ENCODE measurements around the gene RYR3. TPM values are rescaled to one million over a fixed set of nuclear protein-coding genes. Genes with fewer than 3 reads are reported as not detected.

The RYR3 gene
- total RNA-seq, 1 experiment from 2014 or later = not detected

- Histone ChIP-seq H3K9me3 (ENCODE audit: low read depth, low read length, poor library complexity, severe bottlenecking) (no peaks in the 10 kb centered on the region), H3K27ac (ENCODE audit: low read depth, low read length, poor library complexity, severe bottlenecking) (no peak overlapping the region), H3K4me1 (ENCODE audit: insufficient read depth, low read length, poor library complexity, severe bottlenecking) (no peaks in the 10 kb centered on the region), H3K27me3 (replicated peaks; ENCODE audit: insufficient read depth, low read depth, low read length, poor library complexity) (peaks cover 22% of the 10 kb centered on the region), H3K36me3 (ENCODE audit: insufficient read depth, low read length, poor library complexity, severe bottlenecking) (no peaks in the 10 kb centered on the region), H3K4me3 (ENCODE audit: low read depth, low read length, poor library complexity, severe bottlenecking) (no peak overlapping the region)
- POLR2A ChIA-PET (ENCODE audit: low non-redundant PET) = no interaction called here
- BruUV-seq (replicated peaks) = no TSS peak
- intact Hi-C loops (cut with micrococcal nuclease; ENCODE audit: unreplicated experiment) = no loop called here
- no peak for DNase-seq (ENCODE audit: low spot score)
- CTCF ChIA-PET = no interaction called here
- TF ChIP-seq CTCF (conservative IDR thresholded peaks at IDR 0.05; ENCODE audit: low read depth, low read length) = no peak
- no peak for TF ChIP-seq EZH2 (IDR thresholded peaks at IDR 0.05; ENCODE audit: borderline replicate concordance, low read depth, low read length, poor library complexity, severe bottlenecking)
These were observed 197.9 kb downstream of the RYR3 start for GRCh38 chr15:33508703-33509102.

- intact Hi-C loops (cut with micrococcal nuclease; ENCODE audit: unreplicated experiment) = loop anchor here (5.0 kb wide), 1 partner anchor 48 kb away; no protein-coding TSS in a partner anchor
- CTCF ChIA-PET = no interaction called here
- POLR2A ChIA-PET (ENCODE audit: low non-redundant PET) = no interaction called here
- H3K4me3 ChIP-seq (ENCODE audit: low read depth, low read length, poor library complexity, severe bottlenecking) = no peak overlapping the region
- no peak overlapping the region for H3K27ac ChIP-seq (ENCODE audit: low read depth, low read length, poor library complexity, severe bottlenecking)
- no peaks in the 10 kb centered on the region for H3K9me3 ChIP-seq (ENCODE audit: low read depth, low read length, poor library complexity, severe bottlenecking)
- BruUV-seq (replicated peaks) = no TSS peak
- TF ChIP-seq EZH2 (IDR thresholded peaks at IDR 0.05; ENCODE audit: borderline replicate concordance, low read depth, low read length, poor library complexity, severe bottlenecking) = no peak
- DNase-seq (ENCODE audit: low spot score) = no peak
- peaks cover 50% of the 10 kb centered on the region for H3K27me3 ChIP-seq (replicated peaks; ENCODE audit: insufficient read depth, low read depth, low read length, poor library complexity)
- H3K4me1 ChIP-seq (ENCODE audit: insufficient read depth, low read length, poor library complexity, severe bottlenecking) = no peaks in the 10 kb centered on the region
- no peaks in the 10 kb centered on the region for H3K36me3 ChIP-seq (ENCODE audit: insufficient read depth, low read length, poor library complexity, severe bottlenecking)
These were observed 204.4 kb downstream of the RYR3 start for GRCh38 chr15:33515121-33515520.

GRCh38 chr15:33516563-33516962 lies 205.8 kb downstream of the RYR3 start:
- Histone ChIP-seq H3K27ac (ENCODE audit: low read depth, low read length, poor library complexity, severe bottlenecking) (no peak overlapping the region), H3K4me3 (ENCODE audit: low read depth, low read length, poor library complexity, severe bottlenecking) (no peak overlapping the region), H3K27me3 (replicated peaks; ENCODE audit: insufficient read depth, low read depth, low read length, poor library complexity) (peaks cover 45% of the 10 kb centered on the region), H3K9me3 (ENCODE audit: low read depth, low read length, poor library complexity, severe bottlenecking) (no peaks in the 10 kb centered on the region), H3K36me3 (ENCODE audit: insufficient read depth, low read length, poor library complexity, severe bottlenecking) (no peaks in the 10 kb centered on the region), H3K4me1 (ENCODE audit: insufficient read depth, low read length, poor library complexity, severe bottlenecking) (no peaks in the 10 kb centered on the region)
- no TSS peak for BruUV-seq (replicated peaks)
- no peak for DNase-seq (ENCODE audit: low spot score)
- TF ChIP-seq EZH2 (IDR thresholded peaks at IDR 0.05; ENCODE audit: borderline replicate concordance, low read depth, low read length, poor library complexity, severe bottlenecking) (no peak), CTCF (conservative IDR thresholded peaks at IDR 0.05; ENCODE audit: low read depth, low read length) (no peak)
- CTCF ChIA-PET = no interaction called here
- POLR2A ChIA-PET (ENCODE audit: low non-redundant PET) = no interaction called here
- intact Hi-C loops (cut with micrococcal nuclease; ENCODE audit: unreplicated experiment) = loop anchor here (5.0 kb wide), 1 partner anchor 49 kb away; no protein-coding TSS in a partner anchor

- Histone ChIP-seq H3K4me3 (ENCODE audit: low read depth, low read length, poor library complexity, severe bottlenecking) (no peak overlapping the region), H3K4me1 (ENCODE audit: insufficient read depth, low read length, poor library complexity, severe bottlenecking) (no peaks in the 10 kb centered on the region), H3K9me3 (ENCODE audit: low read depth, low read length, poor library complexity, severe bottlenecking) (no peaks in the 10 kb centered on the region), H3K27me3 (replicated peaks; ENCODE audit: insufficient read depth, low read depth, low read length, poor library complexity) (peaks cover 35% of the 10 kb centered on the region), H3K36me3 (ENCODE audit: insufficient read depth, low read length, poor library complexity, severe bottlenecking) (no peaks in the 10 kb centered on the region), H3K27ac (ENCODE audit: low read depth, low read length, poor library complexity, severe bottlenecking) (no peak overlapping the region)
- no peak for TF ChIP-seq EZH2 (IDR thresholded peaks at IDR 0.05; ENCODE audit: borderline replicate concordance, low read depth, low read length, poor library complexity, severe bottlenecking)
- no peak for TF ChIP-seq CTCF (conservative IDR thresholded peaks at IDR 0.05; ENCODE audit: low read depth, low read length)
- DNase-seq (ENCODE audit: low spot score) = no peak
- POLR2A ChIA-PET (ENCODE audit: low non-redundant PET) = no interaction called here
- BruUV-seq (replicated peaks) = no TSS peak
- CTCF ChIA-PET = no interaction called here
- intact Hi-C loops (cut with micrococcal nuclease; ENCODE audit: unreplicated experiment) = loop anchor here (5.0 kb wide), 1 partner anchor 51 kb away; no protein-coding TSS in a partner anchor
These were observed 207.2 kb downstream of the RYR3 start for GRCh38 chr15:33517944-33518343.

Measured in A673 (cell line).